Erythroblast (primary cell): ENCODE measurements around the gene COL19A1.

Experiments
- DNase-seq, 2 experiments: peaks; one replicate each; lab custom pipeline; 2025; lab: John Stamatoyannopoulos, UW
- GATA1 ChIP-seq: IDR thresholded peaks from 2 replicates; pipeline ENCODE4 v1.6.1; 2011; ENCODE audit warnings: low read depth, mild to moderate bottlenecking, control low read depth, low read length, moderate library complexity
- POLR2A ChIP-seq: IDR thresholded peaks from 2 replicates; pipeline ENCODE4 v1.6.1; 2011; ENCODE audit warnings: mild to moderate bottlenecking, low read length

Gene COL19A1

DNA sequence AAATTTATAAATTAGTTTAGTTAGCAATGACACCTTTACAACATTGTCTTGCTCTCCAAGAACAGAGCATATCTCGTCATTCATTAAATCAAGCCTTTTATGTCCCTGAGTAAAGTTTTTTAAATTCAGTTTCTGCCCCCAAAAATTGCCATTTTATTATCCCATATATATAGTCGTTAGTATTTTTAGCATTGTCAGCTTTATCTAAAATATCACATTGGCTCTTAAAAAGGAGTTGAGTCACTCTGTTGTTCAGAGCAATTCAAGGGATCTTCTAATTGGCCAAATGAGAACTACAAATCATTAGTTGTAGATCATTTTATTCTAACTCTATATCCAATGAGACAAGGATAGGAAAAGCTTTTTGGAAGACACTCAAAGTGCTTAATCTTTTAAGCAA, 309.4 kb downstream of the COL19A1 start:
- no peak for DNase-seq
- TF ChIP-seq GATA1: no peak
- no peak for TF ChIP-seq POLR2A

DNA sequence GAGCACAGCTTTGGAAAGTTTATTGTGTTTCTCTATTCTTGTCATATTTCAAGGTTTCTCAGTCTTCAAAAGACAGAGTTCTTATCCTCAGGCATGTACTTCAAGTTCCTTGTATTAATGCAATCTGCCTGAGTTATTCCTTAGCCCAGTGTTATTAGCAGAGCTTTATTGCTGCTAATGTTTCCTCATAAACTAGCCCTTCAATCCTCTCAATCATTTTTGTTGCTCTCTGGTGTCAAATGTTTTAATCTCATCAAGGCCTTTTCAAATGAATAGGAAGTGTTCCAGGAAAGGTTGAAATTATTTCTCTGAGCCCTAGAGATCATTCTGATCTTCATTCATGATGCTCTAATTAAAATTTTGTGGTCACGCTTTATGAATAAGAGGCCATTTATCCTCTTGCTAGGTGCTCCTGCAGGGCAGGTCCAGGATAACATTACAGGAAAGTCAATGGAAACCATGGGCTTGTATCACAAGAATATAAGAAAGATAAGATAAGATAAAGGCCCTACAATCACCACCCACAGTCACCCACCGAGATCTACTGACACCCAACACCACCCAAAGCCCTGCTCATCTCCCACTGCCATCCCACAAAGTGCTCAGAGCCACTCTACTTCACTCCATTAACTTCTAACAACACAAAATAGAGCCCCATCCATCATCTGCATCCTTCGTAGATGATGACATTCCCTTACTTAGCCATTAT, 310.6 kb downstream of the COL19A1 start:
- TF ChIP-seq GATA1 (no peak), POLR2A (no peak)
- DNase-seq: no peak

DNA sequence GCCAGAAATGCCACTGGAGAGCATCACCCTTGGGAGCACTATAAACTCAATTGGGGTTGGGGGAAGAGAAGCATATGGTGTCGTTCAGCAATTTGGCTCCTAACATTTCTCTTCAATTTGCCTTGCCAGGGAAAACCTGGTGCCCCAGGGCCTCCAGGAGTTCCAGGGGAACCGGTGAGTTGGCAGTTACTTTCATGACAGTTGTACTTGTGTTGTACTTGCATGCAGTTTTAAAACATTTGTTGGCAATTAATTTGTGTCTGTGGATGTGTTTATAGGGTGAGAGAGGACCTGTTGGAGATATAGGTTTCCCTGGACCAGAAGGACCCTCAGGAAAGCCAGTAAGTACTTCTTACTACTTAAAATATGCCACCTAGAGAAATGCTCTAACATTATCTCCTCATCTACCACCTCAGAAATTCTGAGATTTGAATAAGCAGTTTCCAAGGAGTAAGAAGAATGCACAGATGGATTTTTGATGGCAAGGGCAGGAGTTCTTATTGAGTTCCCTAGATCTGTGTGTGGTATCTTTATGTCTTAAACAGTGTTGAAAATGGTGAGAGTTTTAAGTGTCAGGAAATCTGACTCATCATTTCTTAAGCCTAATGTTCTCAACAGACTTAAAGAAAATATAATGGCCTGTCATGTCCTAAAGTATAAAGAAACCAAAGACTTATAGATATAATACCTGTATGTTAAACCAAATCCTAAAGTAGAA, 314.0 kb downstream of the COL19A1 start:
- no peak for DNase-seq
- TF ChIP-seq GATA1 (no peak), POLR2A (no peak)

DNA sequence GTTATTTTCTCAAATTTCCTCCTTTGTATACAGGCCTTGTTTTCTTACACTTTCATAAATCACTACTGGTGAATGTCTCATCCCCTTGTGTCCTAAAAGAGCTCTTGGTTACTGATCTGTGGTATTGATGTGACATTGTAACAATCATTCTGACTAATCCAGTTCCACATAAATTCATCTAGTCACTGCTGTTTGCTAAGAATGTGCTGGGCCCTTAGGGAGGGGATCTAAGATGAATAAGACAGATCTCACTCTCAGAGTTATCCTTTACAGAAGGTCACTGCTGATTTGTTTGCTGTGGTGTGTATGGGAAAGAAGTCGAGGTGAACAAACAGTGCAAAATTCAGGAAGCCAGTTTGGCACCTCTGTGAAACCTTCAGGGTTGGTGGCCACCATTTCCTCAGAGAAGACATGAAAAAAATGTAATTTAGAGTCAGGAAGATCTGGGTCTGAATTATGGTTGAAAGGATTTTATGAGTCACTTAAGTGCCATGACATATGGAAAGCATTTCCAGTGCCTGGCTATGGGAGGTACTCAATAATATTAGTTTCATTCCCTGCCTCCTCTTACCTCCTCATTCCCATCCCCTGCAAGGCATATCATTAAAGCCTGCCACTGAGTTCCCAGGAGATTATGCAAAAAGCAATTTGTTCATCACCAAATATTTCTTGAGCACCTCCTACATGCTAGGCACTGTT, 314.7 kb downstream of the COL19A1 start:
- TF ChIP-seq POLR2A (no peak), GATA1 (no peak)
- no peak for DNase-seq

DNA sequence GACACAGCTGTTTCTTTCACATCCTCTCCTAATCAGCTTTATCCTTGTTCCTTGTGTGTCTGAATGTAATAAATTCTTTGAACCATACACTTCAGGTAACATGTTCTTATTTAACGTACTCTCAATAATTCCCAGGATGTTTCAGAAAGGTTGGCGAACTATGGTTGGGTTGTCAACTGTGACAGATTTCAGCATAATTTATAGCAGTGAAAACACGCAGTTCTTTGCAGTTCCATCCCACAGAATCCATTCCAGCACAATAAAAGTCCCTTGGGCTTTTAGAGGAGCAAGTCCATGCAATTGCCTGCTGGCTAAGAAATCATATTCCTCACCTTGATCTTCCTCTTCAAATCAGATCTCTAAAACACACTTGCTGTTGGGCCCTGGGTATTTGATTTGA, 317.2 kb downstream of the COL19A1 start:
- DNase-seq: no peak
- TF ChIP-seq GATA1: no peak
- TF ChIP-seq POLR2A: no peak

DNA sequence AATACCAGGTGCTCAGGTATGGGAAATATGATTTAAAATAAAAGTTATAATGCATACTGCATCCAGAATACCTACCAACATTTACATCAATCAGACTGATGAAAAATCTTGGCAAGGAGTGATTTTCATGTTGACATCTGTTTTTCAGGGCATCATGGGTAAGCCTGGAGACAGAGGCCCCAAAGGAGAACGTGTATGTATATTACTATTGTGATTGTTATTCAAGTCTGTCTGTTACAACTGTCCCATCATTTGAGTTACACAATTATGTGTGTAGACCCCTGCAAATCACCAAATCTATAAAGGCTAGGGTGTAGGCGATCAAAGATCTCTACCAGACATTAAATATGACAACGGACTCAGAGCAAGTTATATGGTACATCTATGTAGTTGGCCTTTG, 318.4 kb downstream of the COL19A1 start:
- no peak for DNase-seq

DNA sequence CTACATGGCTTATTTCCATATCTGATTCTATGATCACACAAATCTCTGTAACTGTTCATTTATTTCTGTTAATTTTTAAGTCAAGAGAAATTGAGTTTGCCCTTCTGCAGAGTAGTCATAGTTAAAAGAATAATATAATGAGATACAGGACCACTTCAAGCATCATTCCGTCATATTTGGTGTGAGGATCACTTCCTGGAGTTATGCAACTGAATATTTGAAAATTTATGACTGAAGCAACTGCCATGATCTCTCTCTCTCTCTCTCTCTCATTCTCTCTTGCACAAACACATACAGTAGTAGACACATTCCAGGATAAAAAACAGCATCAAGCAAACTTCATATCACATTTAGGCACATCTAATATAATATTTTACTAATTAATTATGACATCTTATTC, 320.1 kb downstream of the COL19A1 start:
- TF ChIP-seq POLR2A: no peak
- TF ChIP-seq GATA1: no peak
- DNase-seq: no peak

More for the DNA sequence above, 318.4 kb downstream of the COL19A1 start:
- TF ChIP-seq POLR2A: no peak
- no peak for TF ChIP-seq GATA1

DNA sequence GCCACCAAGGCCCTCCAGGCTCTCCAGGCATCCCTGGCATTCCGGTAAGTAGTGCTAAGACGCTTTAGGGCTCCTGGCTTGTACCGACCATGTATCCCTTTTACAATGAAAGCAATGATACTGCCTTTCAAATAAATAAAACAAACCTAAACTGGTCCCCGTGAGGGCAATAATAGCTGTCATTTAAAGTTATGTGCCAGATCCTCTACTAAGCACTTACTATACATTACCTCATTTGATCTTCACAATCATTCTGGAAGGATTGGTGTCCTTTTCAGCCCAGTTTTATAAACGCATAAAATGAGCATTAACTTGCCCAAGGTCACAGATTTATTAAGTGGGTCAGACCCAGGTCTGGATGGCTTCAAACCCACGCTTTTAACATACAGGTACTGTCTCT, 321.8 kb downstream of the COL19A1 start:
- TF ChIP-seq POLR2A: no peak
- TF ChIP-seq GATA1: no peak
- no peak for DNase-seq

DNA sequence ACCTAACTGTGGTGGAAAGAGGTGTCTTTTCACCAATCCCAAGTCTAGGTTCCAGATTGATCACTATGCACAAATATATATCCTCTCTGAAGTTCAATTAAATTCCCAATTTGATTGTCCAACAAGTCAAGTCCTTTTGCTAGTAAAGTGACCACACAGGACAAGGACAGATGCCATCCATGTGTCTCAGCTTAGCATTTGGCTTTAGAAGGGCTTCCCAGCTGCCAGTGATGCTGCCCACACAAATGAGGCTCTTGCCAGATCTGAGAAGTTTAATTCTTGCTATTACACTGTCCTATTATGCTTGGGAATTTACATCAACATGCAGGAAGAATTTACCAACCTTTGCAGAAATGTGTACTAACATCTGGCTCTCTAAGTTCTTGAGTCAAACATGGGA, 328.1 kb downstream of the COL19A1 start:
- no peak for DNase-seq
- TF ChIP-seq POLR2A (no peak), GATA1 (no peak)

DNA sequence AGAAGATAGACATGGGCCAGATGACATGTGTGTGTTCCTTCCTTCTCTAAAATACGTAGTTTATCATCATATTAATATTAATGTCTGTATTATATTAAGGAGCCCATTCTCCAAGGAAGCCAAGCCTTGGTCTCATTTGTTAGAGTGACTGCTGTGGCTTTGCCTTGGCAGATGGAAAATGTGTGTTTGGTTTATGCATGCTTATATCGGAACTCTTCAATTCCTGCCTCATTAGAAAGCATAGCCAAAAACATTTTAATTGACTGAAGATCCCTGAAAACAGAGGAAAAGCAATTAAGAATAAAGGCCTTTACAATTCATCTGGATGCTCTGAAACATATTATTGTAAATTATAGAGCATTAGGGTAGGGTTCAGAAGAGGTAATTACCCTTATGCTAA, 330.2 kb downstream of the COL19A1 start:
- TF ChIP-seq POLR2A: no peak
- TF ChIP-seq GATA1: no peak
- DNase-seq: no peak

DNA sequence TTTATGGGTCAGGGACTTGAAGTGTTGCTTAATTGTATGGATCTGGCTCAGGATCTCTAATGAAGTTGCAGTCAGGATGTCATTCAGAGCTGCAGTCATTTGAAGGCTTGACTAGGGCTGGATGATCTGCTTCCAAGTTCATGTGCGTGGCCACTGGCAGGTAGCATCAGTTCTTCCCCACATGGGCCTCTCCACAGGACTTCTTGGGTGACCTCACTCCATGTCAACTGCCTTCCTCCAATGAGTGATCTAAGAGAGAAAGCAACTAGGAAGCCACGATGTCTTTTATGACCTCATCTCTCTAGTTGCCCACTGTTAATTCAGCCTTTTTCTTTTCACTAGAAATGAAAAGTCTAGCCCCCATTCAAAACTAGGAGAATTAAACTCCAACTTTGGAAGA, 332.4 kb downstream of the COL19A1 start:
- no peak for DNase-seq
- TF ChIP-seq GATA1 (no peak), POLR2A (no peak)

DNA sequence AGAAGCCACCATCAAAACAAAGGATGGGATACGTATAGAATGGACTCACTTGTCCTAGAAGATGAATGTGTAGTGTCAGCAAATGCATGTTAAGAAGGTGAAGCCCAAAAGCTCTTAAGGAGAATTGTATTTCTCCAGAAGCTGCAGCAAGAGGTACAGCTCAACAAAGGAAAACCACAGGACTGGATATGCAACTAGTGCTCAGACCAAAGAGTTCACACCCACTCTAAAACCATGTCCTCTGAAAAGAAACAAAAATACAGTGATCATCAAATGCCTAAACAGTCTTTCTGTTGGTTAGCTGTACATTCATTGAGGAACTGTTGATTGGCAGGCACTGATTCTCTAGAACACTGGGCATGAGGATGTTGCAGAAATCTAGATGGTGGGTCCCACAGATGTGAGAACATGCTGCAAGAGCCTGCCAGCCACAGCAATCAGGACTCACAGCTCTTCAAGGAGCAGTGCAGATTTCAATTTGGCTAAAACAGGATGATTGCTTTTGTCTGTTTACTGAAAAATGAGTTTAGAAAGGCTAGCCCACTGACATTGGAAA, 342.0 kb downstream of the COL19A1 start:
- no peak for DNase-seq
- TF ChIP-seq GATA1: no peak
- no peak for TF ChIP-seq POLR2A

DNA sequence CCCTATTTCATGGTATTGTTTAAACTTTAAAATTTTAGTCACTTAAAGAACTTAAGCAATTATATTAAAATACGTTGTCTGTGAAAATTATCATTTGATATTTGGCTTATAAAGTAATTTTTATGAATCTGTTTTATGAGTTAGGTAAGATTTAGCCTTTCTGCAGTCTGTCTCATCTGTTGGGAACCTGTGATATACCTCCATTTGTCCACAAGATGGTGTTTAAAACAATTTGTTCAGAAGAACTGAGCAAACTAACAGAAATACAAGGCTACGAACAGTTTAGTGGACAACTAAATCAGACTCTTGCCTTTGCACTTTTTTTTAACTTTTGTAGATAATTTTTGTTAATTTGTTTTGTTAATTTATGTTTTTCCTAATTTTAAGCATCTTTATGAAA, 344.1 kb downstream of the COL19A1 start:
- no peak for TF ChIP-seq GATA1
- TF ChIP-seq POLR2A: no peak
- DNase-seq: peak in 1 of 2 experiments; percentile 3
